VCaP (cell line): ENCODE measurements around the gene FXYD3.
A peak's percentile ranks its signal among the peaks of the same experiment; 100 is the strongest.

Experiments used
- H3K27ac ChIP-seq: fragments of 450-650 bp; 2 replicates; pipeline ENCODE4 v1.5.1; 2017
- TF ChIP-seq, protein P1 (sequence below): fragments of 450-650 bp; conservative IDR thresholded peaks from 2 replicates; pipeline ENCODE4 v1.5.1; 2017; ENCODE audit warnings: mild to moderate bottlenecking, moderate library complexity

The FXYD3 gene

DNA sequence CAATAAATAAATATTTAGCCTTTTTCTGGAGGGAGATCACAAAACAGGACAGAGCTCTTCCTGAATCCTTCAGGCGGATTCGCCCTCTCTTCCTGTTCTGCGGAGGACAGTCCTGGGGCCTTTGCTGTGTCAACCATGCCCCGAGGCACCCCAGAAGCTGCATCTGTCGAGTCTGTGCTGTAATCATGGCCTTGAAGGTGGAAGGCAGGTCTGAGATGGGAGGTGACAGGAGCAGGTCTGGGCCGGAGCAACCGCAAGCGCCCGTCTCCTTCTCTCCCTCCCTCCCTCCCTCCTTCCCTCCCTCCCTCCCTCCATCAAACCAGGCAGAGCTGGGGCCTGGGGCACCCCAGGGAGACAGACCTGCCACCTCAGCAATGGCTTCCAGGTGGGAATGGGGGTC is 4.6 kb upstream of the FXYD3 start:
- H3K27ac ChIP-seq: no peak overlapping the region
- TF ChIP-seq, protein P1, sequence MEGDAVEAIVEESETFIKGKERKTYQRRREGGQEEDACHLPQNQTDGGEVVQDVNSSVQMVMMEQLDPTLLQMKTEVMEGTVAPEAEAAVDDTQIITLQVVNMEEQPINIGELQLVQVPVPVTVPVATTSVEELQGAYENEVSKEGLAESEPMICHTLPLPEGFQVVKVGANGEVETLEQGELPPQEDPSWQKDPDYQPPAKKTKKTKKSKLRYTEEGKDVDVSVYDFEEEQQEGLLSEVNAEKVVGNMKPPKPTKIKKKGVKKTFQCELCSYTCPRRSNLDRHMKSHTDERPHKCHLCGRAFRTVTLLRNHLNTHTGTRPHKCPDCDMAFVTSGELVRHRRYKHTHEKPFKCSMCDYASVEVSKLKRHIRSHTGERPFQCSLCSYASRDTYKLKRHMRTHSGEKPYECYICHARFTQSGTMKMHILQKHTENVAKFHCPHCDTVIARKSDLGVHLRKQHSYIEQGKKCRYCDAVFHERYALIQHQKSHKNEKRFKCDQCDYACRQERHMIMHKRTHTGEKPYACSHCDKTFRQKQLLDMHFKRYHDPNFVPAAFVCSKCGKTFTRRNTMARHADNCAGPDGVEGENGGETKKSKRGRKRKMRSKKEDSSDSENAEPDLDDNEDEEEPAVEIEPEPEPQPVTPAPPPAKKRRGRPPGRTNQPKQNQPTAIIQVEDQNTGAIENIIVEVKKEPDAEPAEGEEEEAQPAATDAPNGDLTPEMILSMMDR: no peak

DNA sequence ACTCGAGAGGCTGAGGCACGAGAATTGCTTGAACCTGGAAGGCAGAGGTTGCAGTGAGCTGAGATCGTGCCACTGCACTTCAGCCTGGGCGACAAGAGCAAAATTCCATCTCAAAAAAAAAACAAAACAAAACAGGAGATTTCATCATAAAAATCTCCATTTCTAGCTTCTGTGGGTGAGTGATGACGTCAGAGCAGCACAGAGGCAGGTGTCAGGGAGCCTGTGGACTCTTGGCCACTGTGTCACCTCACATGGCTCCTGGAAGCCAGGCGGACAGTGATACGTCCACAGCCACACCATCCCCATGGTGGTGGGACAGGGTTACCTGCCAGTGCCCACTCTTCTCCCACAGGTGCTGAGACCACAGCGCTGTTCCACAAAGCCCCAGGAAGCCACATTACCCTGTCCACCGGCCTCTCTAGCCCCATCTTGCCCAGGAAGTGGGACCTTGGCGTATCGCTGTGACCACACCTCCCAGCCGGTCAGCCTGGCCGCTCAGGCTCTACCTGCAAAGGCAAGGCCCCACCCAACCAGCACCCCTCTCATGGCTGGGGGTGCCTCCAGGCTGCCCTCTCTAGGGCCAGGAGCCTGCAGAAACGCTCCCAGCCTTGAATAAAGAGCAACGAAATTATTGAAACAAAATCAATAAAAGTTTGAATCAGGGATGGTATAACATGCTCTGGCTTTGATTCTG is 2.5 kb upstream of the FXYD3 start:
- TF ChIP-seq, protein P1: no peak
- no peak overlapping the region for H3K27ac ChIP-seq

DNA sequence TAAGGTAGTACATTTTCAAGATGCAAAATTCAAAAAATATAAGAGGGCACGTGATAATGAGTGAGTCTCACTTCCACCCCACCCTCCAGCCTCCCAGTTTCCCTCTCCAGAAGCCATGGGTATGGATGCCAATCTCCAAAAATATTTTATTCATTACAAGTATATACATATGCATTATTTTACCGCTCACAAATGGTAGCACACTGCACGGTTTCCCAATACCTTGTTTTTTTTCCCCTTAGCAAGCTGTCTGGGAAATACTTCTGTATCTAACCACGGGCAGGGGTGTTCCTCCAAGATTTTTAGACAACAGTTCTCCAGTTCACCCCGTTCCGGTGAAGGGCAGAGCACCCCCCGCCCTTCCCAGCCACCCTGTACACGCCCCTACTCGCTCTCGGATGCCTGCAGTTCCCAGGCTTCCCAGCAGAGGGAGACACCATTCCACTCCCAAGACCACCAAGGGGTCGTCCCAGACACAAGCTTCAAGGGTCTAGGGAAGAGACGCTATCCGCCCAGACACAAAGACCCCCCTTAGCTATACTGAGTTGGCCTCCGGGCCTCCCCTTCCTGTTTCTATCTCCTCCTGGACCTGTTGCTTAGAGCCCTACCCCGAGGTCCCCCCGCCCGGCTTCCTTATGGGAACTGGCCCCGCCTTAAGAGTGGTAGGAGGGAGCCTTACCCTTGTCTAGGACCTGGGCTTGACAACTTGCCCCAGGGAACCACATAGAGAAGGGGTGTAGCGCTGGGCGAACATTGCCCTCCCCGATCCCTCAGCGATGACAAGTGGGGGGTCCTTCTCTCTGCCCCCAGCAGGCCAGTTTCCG is 1.1 kb upstream of the FXYD3 start:
- peak overlapping the region; percentile 76; the same call in 1 of the 2 replicates for H3K27ac ChIP-seq
- TF ChIP-seq, protein P1: peak; percentile 98

DNA sequence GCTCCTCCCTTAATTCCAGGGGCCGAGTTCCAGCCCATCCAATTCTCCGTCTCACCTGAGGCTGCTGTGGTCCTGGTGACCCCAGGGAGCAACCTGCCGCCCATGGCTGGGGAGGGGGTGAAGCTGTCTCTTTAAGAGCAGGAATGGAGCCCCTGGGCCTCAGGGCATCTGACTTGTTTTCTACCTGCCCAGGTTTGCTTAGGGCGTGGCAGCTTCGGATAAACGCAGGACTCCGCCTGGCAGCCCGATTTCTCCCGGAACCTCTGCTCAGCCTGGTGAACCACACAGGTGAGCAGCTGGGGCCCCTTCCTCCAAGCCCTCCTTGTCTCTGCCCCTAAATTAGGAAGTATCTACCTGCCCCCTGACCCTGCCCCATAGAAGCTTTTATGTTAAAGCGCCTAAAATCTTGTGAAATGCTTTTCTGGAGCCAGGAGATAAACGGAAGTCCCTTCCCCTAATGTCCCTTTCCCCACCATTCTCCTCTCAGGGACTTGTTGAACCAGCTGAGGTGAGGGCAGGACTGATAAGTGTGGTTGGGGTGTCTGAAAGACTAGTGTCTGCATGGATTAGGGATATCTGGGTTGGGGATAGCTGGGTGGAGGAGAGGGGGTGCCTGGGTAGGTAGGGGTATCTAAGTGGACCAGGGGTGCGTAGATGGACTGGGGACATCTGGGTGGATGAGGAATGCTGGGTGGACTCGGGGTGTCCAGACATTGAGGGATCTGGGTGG is 614 bp downstream of the FXYD3 start:
- peak overlapping the region; percentile 76 for H3K27ac ChIP-seq
- TF ChIP-seq, protein P1: no peak

- H3K27ac ChIP-seq: peak overlapping the region; percentile 76
- TF ChIP-seq, protein P1: no peak
These were observed 1.5 kb downstream of the FXYD3 start for GRCh38 chr19:35117116-35117515.

DNA sequence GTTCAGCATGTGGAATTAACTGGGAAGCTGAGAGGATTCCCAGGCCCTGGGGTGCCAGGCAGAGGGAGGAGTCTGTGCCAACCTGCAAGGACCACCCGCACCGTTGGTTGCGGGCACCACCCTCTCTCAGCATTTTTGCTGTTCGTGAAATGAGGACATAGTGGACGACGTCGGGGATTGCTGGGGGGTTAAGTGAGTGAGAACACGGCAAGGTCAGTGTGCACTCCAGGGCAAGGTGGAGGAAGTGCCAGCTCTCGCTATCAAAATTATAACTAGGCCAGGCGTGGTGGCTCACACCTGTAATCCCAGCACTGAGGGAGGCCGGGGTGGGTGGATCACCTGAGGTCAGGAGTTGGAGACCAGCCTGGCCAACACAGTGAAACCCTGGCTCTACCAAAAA is 2.2 kb downstream of the FXYD3 start:
- TF ChIP-seq, protein P1: no peak

More for the DNA sequence above, 2.2 kb downstream of the FXYD3 start:
- peak overlapping the region; percentile 32 for H3K27ac ChIP-seq
